Measurements from ENCODE around the gene C3orf18. TPM values are rescaled to one million over a fixed set of nuclear protein-coding genes. Genes with fewer than 3 reads are reported as not detected.

C3orf18 gene
- total and polyA plus RNA-seq, 9 of the 15 experiments (the other 6 are each of a cell fraction or from before 2014, with no cell fraction given) = 0.01 to 2.3 (median 0.94) TPM

DNA sequence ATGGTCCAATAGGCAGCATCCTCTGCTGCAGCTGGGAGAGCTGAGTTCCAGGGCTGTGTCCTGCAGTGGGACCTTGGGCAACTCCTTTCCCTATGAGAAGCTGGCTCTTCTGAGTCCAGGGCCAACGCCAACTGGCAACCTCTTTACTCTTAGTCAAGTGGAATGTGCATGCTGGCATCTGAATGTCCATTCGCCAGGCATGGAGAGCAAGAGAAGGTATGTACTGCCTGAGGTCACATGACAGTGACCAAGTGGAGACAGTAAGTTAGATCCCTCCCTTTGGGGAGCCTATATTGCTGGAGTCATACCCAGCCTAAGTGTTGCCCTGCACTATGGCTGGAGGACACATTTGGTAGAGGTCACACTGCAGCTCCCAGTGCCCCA, 13.9 kb upstream of the C3orf18 start:
- in situ Hi-C loops (cut with MboI) (no loop called here), intact Hi-C loops (cut with micrococcal nuclease) (no loop called here)
- Histone ChIP-seq H3K9me3 (replicated peaks; ENCODE audit: control insufficient read depth, insufficient read depth, low read depth, low read length) (no peaks in the 10 kb centered on the region), H4K20me1 (replicated peaks; ENCODE audit: control insufficient read depth, insufficient read depth, low read length) (no peaks in the 10 kb centered on the region), H2AFZ (ENCODE audit: low read depth, low read length) (no peak overlapping the region), H3K27me3 (ENCODE audit: control insufficient read depth in 2 of 2, insufficient read depth in 2 of 2, low read length in 2 of 2) (no peaks in the 10 kb centered on the region), H3K27ac (ENCODE audit: extremely low read depth, low read depth, low read length) (no peak overlapping the region), H3K4me1 (replicated peaks in 1 of 2; ENCODE audit: control insufficient read depth in 2 of 2, insufficient read depth in 2 of 2, low read length in 2 of 2) (peaks cover 15 to 18% of the 10 kb centered on the region in 2 experiments; a peak in 4 of 5 replicates), H3K4me2 (ENCODE audit: insufficient read depth, low read length) (no peak overlapping the region), H3K9me1 (ENCODE audit: control insufficient read depth, insufficient read depth, low read length) (no peaks in the 10 kb centered on the region), H3K4me3 (no peak overlapping the region), H3K79me2 (ENCODE audit: control insufficient read depth, insufficient read depth, low read length) (no peaks in the 10 kb centered on the region), H3K9ac (ENCODE audit: insufficient read depth in 1 of 2, low read depth in 2 of 2, low read length in 2 of 2) (peak overlapping the region in 1 of 2 experiments; percentile 43; a peak in 2 of 4 replicates), H3K36me3 (ENCODE audit: control insufficient read depth, insufficient read depth, low read length) (peaks cover 56% of the 10 kb centered on the region; the same call in 2 of the 3 replicates)
- FAIRE-seq = no peak
- ChIA-PET POLR2A (interaction anchor here (0.6 to 1.5 kb wide), 4 partner anchors 9 to 29 kb away, joined by 3 to 7 read pairs (median 4); no protein-coding TSS in a partner anchor), CTCF (ENCODE audit: low intra/inter-chr PET ratio) (no interaction called here)
- no TSS peak for BruUV-seq (replicated peaks)
- DNase-seq (ENCODE audit: extremely low read depth in 1 of 4, low spot score in 3 of 4) = no peak
- 81% methylated on average over 2 of the region's 2 CpGs for WGBS (ENCODE audit: insufficient coverage, low coverage, missing lambda C conversion rate)
- ATAC-seq = no peak
- TF ChIP-seq, protein P1, sequence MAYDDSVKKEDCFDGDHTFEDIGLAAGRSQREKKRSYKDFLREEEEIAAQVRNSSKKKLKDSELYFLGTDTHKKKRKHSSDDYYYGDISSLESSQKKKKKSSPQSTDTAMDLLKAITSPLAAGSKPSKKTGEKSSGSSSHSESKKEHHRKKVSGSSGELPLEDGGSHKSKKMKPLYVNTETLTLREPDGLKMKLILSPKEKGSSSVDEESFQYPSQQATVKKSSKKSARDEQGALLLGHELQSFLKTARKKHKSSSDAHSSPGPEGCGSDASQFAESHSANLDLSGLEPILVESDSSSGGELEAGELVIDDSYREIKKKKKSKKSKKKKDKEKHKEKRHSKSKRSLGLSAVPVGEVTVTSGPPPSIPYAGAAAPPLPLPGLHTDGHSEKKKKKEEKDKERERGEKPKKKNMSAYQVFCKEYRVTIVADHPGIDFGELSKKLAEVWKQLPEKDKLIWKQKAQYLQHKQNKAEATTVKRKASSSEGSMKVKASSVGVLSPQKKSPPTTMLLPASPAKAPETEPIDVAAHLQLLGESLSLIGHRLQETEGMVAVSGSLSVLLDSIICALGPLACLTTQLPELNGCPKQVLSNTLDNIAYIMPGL (CRISPR knock-in tag; IDR thresholded peaks at IDR 0.05) = no peak
- TF ChIP-seq ZNF146 (CRISPR knock-in tag; IDR thresholded peaks at IDR 0.05; ENCODE audit: unreplicated experiment) (no peak), POLR2G (IDR thresholded peaks at IDR 0.05; ENCODE audit: low read depth, low read length) (no peak), ELF1 (tag; IDR thresholded peaks at IDR 0.05) (no peak)
- TF ChIP-seq, protein P2, sequence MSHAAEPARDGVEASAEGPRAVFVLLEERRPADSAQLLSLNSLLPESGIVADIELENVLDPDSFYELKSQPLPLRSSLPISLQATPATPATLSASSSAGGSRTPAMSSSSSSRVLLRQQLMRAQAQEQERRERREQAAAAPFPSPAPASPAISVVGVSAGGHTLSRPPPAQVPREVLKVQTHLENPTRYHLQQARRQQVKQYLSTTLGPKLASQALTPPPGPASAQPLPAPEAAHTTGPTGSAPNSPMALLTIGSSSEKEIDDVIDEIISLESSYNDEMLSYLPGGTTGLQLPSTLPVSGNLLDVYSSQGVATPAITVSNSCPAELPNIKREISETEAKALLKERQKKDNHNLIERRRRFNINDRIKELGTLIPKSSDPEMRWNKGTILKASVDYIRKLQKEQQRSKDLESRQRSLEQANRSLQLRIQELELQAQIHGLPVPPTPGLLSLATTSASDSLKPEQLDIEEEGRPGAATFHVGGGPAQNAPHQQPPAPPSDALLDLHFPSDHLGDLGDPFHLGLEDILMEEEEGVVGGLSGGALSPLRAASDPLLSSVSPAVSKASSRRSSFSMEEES (CRISPR knock-in tag; IDR thresholded peaks at IDR 0.05) = peak; percentile 32
